ENCODE data around the gene SDHAF1.

The SDHAF1 gene

DNA sequence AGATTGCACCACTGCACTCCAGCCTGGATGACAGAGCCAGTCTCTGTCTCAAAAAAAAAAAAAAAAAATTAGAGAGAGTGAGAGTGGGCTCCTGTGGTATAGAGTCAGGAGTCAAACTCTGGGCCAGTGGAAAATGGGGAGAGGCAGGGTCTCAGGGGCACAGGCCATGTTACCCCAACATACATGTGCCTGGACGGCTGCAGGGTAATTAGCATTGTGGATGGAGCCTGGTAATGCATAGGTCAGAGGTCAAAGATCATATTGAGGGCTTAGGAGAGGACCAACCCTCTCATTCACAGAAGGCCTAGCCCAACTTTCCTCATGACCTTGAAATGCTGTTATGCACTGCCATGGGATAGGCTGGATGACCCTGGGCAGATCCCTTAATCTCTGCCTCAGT lies 30.6 kb downstream of the SDHAF1 start:
- H3K27ac ChIP-seq (ENCODE audit: low read length), result no peak overlapping the region
- no peak for ATAC-seq (ENCODE audit: insufficient read depth, low read depth)
- DNase-seq, result no peak

GRCh38 chr19:36026091-36026876 lies 31.3 kb downstream of the SDHAF1 start:
- H2AFZ ChIP-seq (ENCODE audit: low read depth, low read length), result no peak overlapping the region
- no peaks in the 10 kb centered on the region for H3K4me1 ChIP-seq (ENCODE audit: insufficient read depth, low read length)
- H3K9ac ChIP-seq (ENCODE audit: low read depth, low read length), result no peak overlapping the region
- H3K79me2 ChIP-seq (ENCODE audit: insufficient read depth, low read length), result no peaks in the 10 kb centered on the region
- no peaks in the 10 kb centered on the region for H3K9me3 ChIP-seq (ENCODE audit: insufficient read depth, low read length, severe bottlenecking)
- no peaks in the 10 kb centered on the region for H3K27me3 ChIP-seq (ENCODE audit: insufficient read depth, low read length, poor library complexity)
- no peak overlapping the region for H3K27ac ChIP-seq (ENCODE audit: low read length)
- H3K36me3 ChIP-seq (ENCODE audit: insufficient read depth, low read length), result peaks cover 59% of the 10 kb centered on the region
- ATAC-seq (ENCODE audit: insufficient read depth, low read depth), result no peak
- DNase-seq, result no peak
- H4K20me1 ChIP-seq (ENCODE audit: insufficient read depth, low read length), result no peaks in the 10 kb centered on the region; the same call in 1 of the 2 replicates
- TF ChIP-seq, protein P1, sequence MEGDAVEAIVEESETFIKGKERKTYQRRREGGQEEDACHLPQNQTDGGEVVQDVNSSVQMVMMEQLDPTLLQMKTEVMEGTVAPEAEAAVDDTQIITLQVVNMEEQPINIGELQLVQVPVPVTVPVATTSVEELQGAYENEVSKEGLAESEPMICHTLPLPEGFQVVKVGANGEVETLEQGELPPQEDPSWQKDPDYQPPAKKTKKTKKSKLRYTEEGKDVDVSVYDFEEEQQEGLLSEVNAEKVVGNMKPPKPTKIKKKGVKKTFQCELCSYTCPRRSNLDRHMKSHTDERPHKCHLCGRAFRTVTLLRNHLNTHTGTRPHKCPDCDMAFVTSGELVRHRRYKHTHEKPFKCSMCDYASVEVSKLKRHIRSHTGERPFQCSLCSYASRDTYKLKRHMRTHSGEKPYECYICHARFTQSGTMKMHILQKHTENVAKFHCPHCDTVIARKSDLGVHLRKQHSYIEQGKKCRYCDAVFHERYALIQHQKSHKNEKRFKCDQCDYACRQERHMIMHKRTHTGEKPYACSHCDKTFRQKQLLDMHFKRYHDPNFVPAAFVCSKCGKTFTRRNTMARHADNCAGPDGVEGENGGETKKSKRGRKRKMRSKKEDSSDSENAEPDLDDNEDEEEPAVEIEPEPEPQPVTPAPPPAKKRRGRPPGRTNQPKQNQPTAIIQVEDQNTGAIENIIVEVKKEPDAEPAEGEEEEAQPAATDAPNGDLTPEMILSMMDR (IDR thresholded peaks at IDR 0.05; ENCODE audit: borderline replicate concordance, extremely low read depth, low read length, poor library complexity, severe bottlenecking), result no peak
- TF ChIP-seq EZH2 (IDR thresholded peaks at IDR 0.05; ENCODE audit: borderline replicate concordance, low read depth, low read length, severe bottlenecking), result no peak
- no peak overlapping the region for H3K4me3 ChIP-seq (ENCODE audit: low read depth in 1 of 2, low read length in 2 of 2)
- no peak overlapping the region for H3K4me2 ChIP-seq (ENCODE audit: insufficient read depth, low read length)

More for the DNA sequence above, 30.6 kb downstream of the SDHAF1 start:
- Histone ChIP-seq H3K36me3 (ENCODE audit: insufficient read depth, low read length) (peaks cover 66% of the 10 kb centered on the region), H3K79me2 (ENCODE audit: insufficient read depth, low read length) (no peaks in the 10 kb centered on the region), H3K4me1 (ENCODE audit: insufficient read depth, low read length) (no peaks in the 10 kb centered on the region), H3K9me3 (ENCODE audit: insufficient read depth, low read length, severe bottlenecking) (no peaks in the 10 kb centered on the region), H3K4me3 (ENCODE audit: low read depth in 1 of 2, low read length in 2 of 2) (no peak overlapping the region), H3K4me2 (ENCODE audit: insufficient read depth, low read length) (no peak overlapping the region), H3K27me3 (ENCODE audit: insufficient read depth, low read length, poor library complexity) (no peaks in the 10 kb centered on the region), H4K20me1 (ENCODE audit: insufficient read depth, low read length) (no peaks in the 10 kb centered on the region; the same call in 1 of the 2 replicates), H2AFZ (ENCODE audit: low read depth, low read length) (no peak overlapping the region), H3K9ac (ENCODE audit: low read depth, low read length) (no peak overlapping the region)
- TF ChIP-seq, protein P1 (IDR thresholded peaks at IDR 0.05; ENCODE audit: borderline replicate concordance, extremely low read depth, low read length, poor library complexity, severe bottlenecking), result no peak
- TF ChIP-seq EZH2 (IDR thresholded peaks at IDR 0.05; ENCODE audit: borderline replicate concordance, low read depth, low read length, severe bottlenecking), result no peak

DNA sequence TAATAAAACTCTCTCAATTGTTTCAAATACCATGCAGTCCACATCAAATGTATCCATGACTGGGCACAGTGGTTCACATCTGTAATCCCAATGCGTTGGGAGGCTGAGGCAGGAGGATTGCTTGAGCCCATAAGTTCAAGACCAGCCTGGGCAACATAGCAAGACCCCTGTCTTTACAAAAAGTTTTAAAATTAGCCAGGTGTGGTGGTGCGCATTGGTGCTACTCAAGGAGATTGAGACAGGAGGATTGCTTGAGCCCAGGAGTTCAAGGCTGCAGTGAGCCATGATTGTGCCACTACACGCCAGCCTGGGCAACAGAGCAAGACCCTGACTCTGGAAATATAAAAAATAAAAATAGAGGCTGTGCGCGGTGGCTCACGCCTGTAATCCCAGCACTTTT lies 32.7 kb downstream of the SDHAF1 start:
- Histone ChIP-seq H3K9me3 (ENCODE audit: insufficient read depth, low read length, severe bottlenecking) (no peaks in the 10 kb centered on the region), H3K4me1 (ENCODE audit: insufficient read depth, low read length) (no peaks in the 10 kb centered on the region), H3K79me2 (ENCODE audit: insufficient read depth, low read length) (no peaks in the 10 kb centered on the region), H3K4me2 (ENCODE audit: insufficient read depth, low read length) (no peak overlapping the region), H4K20me1 (ENCODE audit: insufficient read depth, low read length) (no peaks in the 10 kb centered on the region; the same call in 1 of the 2 replicates), H3K27ac (ENCODE audit: low read length) (no peak overlapping the region), H3K36me3 (ENCODE audit: insufficient read depth, low read length) (peaks cover 48% of the 10 kb centered on the region), H3K27me3 (ENCODE audit: insufficient read depth, low read length, poor library complexity) (no peaks in the 10 kb centered on the region), H3K4me3 (ENCODE audit: low read depth in 1 of 2, low read length in 2 of 2) (no peak overlapping the region), H3K9ac (ENCODE audit: low read depth, low read length) (no peak overlapping the region), H2AFZ (ENCODE audit: low read depth, low read length) (no peak overlapping the region)
- no peak for TF ChIP-seq EZH2 (IDR thresholded peaks at IDR 0.05; ENCODE audit: borderline replicate concordance, low read depth, low read length, severe bottlenecking)
- TF ChIP-seq, protein P1 (IDR thresholded peaks at IDR 0.05; ENCODE audit: borderline replicate concordance, extremely low read depth, low read length, poor library complexity, severe bottlenecking), result no peak
- DNase-seq (no peak), ATAC-seq (ENCODE audit: insufficient read depth, low read depth) (no peak)
